ENCODE measurements around the gene CPLX3. TPM values are rescaled to one million over a fixed set of nuclear protein-coding genes. Genes with fewer than 3 reads are reported as not detected.
A peak's percentile ranks its signal among the peaks of the same experiment; 100 is the strongest.

CPLX3 gene
- total RNA-seq, 1 experiment from 2014 or later, result 0.21 TPM

- CTCF ChIA-PET, result interaction anchor here (0.8 kb wide), 1 partner anchor 17 kb away, joined by 3 read pairs; no protein-coding TSS in a partner anchor
- intact Hi-C loops (cut with micrococcal nuclease; ENCODE audit: unreplicated experiment), result no loop called here
Measured at GRCh38 chr15:74831813-74832495, 5.5 kb downstream of the CPLX3 start.

GRCh38 chr15:74832826-74833225 is 6.4 kb downstream of the CPLX3 start:
- H3K27ac Mint-ChIP-seq (ENCODE audit: unreplicated experiment), result no peak overlapping the region
- peaks cover 29% of the 10 kb centered on the region for H3K27me3 Mint-ChIP-seq (ENCODE audit: unreplicated experiment)
- H3K9me3 Mint-ChIP-seq (ENCODE audit: low read depth, unreplicated experiment), result no peaks in the 10 kb centered on the region
- H3K36me3 Mint-ChIP-seq (ENCODE audit: insufficient read depth, unreplicated experiment), result no peaks in the 10 kb centered on the region
- DNase-seq, result no peak
- no peak overlapping the region for H3K4me3 Mint-ChIP-seq (ENCODE audit: low read depth, unreplicated experiment)
- peaks cover 16% of the 10 kb centered on the region for H3K4me1 Mint-ChIP-seq (ENCODE audit: low read depth, unreplicated experiment)
- BruUV-seq (replicated peaks), result no TSS peak
- intact Hi-C loops (cut with micrococcal nuclease; ENCODE audit: unreplicated experiment), result no loop called here
- no peak for TF ChIP-seq CTCF (IDR thresholded peaks at IDR 0.05; ENCODE audit: unreplicated experiment)
- CTCF ChIA-PET, result interaction anchor here (0.8 kb wide), 1 partner anchor 18 kb away, joined by 3 read pairs; no protein-coding TSS in a partner anchor

More at GRCh38 chr15:74831813-74832495, 5.5 kb downstream of the CPLX3 start:
- Mint-ChIP-seq H3K27ac (ENCODE audit: unreplicated experiment) (no peak overlapping the region), H3K36me3 (ENCODE audit: insufficient read depth, unreplicated experiment) (no peaks in the 10 kb centered on the region), H3K4me1 (ENCODE audit: low read depth, unreplicated experiment) (peaks cover 16% of the 10 kb centered on the region), H3K4me3 (ENCODE audit: low read depth, unreplicated experiment) (no peak overlapping the region), H3K27me3 (ENCODE audit: unreplicated experiment) (peaks cover 38% of the 10 kb centered on the region), H3K9me3 (ENCODE audit: low read depth, unreplicated experiment) (no peaks in the 10 kb centered on the region)
- DNase-seq, result no peak
- TF ChIP-seq CTCF (IDR thresholded peaks at IDR 0.05; ENCODE audit: unreplicated experiment), result no peak
- BruUV-seq (replicated peaks), result no TSS peak

GRCh38 chr15:74833376-74834107 is 7.1 kb downstream of the CPLX3 start:
- no TSS peak for BruUV-seq (replicated peaks)
- Mint-ChIP-seq H3K4me3 (ENCODE audit: low read depth, unreplicated experiment) (no peak overlapping the region), H3K27me3 (ENCODE audit: unreplicated experiment) (peaks cover 22% of the 10 kb centered on the region), H3K36me3 (ENCODE audit: insufficient read depth, unreplicated experiment) (no peaks in the 10 kb centered on the region), H3K27ac (ENCODE audit: unreplicated experiment) (no peak overlapping the region), H3K9me3 (ENCODE audit: low read depth, unreplicated experiment) (no peaks in the 10 kb centered on the region), H3K4me1 (ENCODE audit: low read depth, unreplicated experiment) (peaks cover 16% of the 10 kb centered on the region)
- CTCF ChIA-PET, result no interaction called here
- intact Hi-C loops (cut with micrococcal nuclease; ENCODE audit: unreplicated experiment), result no loop called here
- no peak for TF ChIP-seq CTCF (IDR thresholded peaks at IDR 0.05; ENCODE audit: unreplicated experiment)
- DNase-seq, result no peak

- H3K27me3 Mint-ChIP-seq (ENCODE audit: unreplicated experiment), result peaks cover 7% of the 10 kb centered on the region
- CTCF ChIA-PET, result interaction anchor here (0.7 to 1.2 kb wide), 2 partner anchors 64 to 66 kb away, joined by 3 to 5 read pairs; no protein-coding TSS in a partner anchor
- H3K4me1 Mint-ChIP-seq (ENCODE audit: low read depth, unreplicated experiment), result peaks cover 16% of the 10 kb centered on the region
- H3K9me3 Mint-ChIP-seq (ENCODE audit: low read depth, unreplicated experiment), result no peaks in the 10 kb centered on the region
- intact Hi-C loops (cut with micrococcal nuclease; ENCODE audit: unreplicated experiment), result loop anchor here (1.0 kb wide), 1 partner anchor 64 kb away; no protein-coding TSS in a partner anchor
- TF ChIP-seq CTCF (IDR thresholded peaks at IDR 0.05; ENCODE audit: unreplicated experiment), result peak; percentile 87
- H3K4me3 Mint-ChIP-seq (ENCODE audit: low read depth, unreplicated experiment), result no peak overlapping the region
- peak; percentile 92 for DNase-seq
- H3K36me3 Mint-ChIP-seq (ENCODE audit: insufficient read depth, unreplicated experiment), result peaks cover 5% of the 10 kb centered on the region
- no TSS peak for BruUV-seq (replicated peaks)
- H3K27ac Mint-ChIP-seq (ENCODE audit: unreplicated experiment), result peak overlapping the region; percentile 4
Measured at GRCh38 chr15:74835312-74835823, 8.9 kb downstream of the CPLX3 start.

All from Calu3 (cell line).